Esophagus squamous epithelium (tissue), 5 donors: ENCODE measurements around the gene SYT12. TPM values are rescaled to one million over a fixed set of nuclear protein-coding genes. Genes with fewer than 3 reads are reported as not detected.

Source experiments
- DNase-seq: peaks from one replicate; lab custom pipeline; 2025; lab: John Stamatoyannopoulos, UW
- H3K27ac ChIP-seq, 4 donors: fragments of 200-600 bp; sonication (generic); one replicate each; pipeline ENCODE4 v1.5.1; 2016 to 2019; ENCODE audit warnings: mild to moderate bottlenecking in 1 of 4
- H3K27me3 ChIP-seq, 4 donors: fragments of 200-600 bp; sonication (generic); 1 replicate in 3 of 4; 2 replicates in 1 of 4; pipeline versions ENCODE4 v1.5.1 to v1.6.0; 2017 to 2021; ENCODE audit warnings: antibody characterized with exemption in 1 of 4
- H3K36me3 ChIP-seq, 3 donors: fragments of 200-600 bp; sonication (generic); one replicate each; pipeline ENCODE4 v1.5.1; 2016 to 2019
- H3K4me1 ChIP-seq, 3 donors: fragments of 200-600 bp; sonication (generic); one replicate each; pipeline ENCODE4 v1.5.1; 2017 to 2019
- H3K4me3 ChIP-seq, 4 donors: fragments of 200-600 bp; sonication (generic); 1 replicate in 3 of 4; 2 replicates in 1 of 4; pipeline ENCODE4 v1.5.1; 2016 to 2019; ENCODE audit warnings: mild to moderate bottlenecking in 2 of 4, moderate library complexity in 1 of 4
- H3K9me3 ChIP-seq, 3 donors: fragments of 200-600 bp; sonication (generic); one replicate each; pipeline ENCODE4 v1.5.1; 2016 to 2019
- CTCF ChIP-seq, 6 experiments: fragments of 450-650 bp in 4 of 6; fragments of 200-600 bp in 2 of 6; sonication (generic) in 2 of 6; IDR thresholded peaks; one replicate each; pipeline ENCODE4 v1.5.1; 2016 to 2019; ENCODE audit warnings: antibody characterized with exemption in 6 of 6, mild to moderate bottlenecking in 4 of 6, moderate library complexity in 4 of 6
- POLR2A ChIP-seq, 4 donors: fragments of 450-650 bp; IDR thresholded peaks; one replicate each; pipeline ENCODE4 v1.6.1; 2017; ENCODE audit warnings: antibody characterized with exemption in 4 of 4, mild to moderate bottlenecking in 4 of 4, moderate library complexity in 3 of 4
- WGBS, 2 donors: methylation state at CpG; one replicate each; pipeline ENCODE4 v1.1.5; 2018; 5-methylcytosine and 5-hydroxymethylcytosine counted together
- intact Hi-C: fragments of 100-400 bp; cut with DNase I; formaldehyde crosslinking; loops from one replicate; pipeline ENCODE4 v1.15.0; 2022
- total RNA-seq, 4 donors: library from RNA; depleted of rRNA; stranded (reverse); fragments of >200 nt; gene quantifications; one replicate each; pipeline ENCODE4 v1.1.0, GENCODE V29; 2016
- donor health status: DM: yes; HTN: yes; CAD: no.

SYT12 gene
- total RNA-seq, 4 donors from 2014 or later: 0.76 to 1.7 (median 0.99) TPM

GRCh38 chr11:67082071-67082791 is 59.3 kb downstream of the SYT12 start:
- no peaks in the 10 kb centered on the region for H3K36me3 ChIP-seq
- no peaks in the 10 kb centered on the region for H3K27me3 ChIP-seq
- peak overlapping the region in 3 of 4 donors; percentile 52 to 80 (median 77) for H3K27ac ChIP-seq
- 22 to 31% methylated on average over 18 to 19 of the region's 20 CpGs for WGBS, 2 donors
- peak overlapping the region in 3 of 4 donors; percentile 17 to 45 (median 24) for H3K4me3 ChIP-seq
- DNase-seq: no peak
- peaks cover 26 to 43% (median 31%) of the 10 kb centered on the region in 3 donors for H3K4me1 ChIP-seq
- intact Hi-C loops: loop anchor here (10.0 kb wide), 1 partner anchor 83 kb away; no protein-coding TSS in a partner anchor
- H3K9me3 ChIP-seq: no peaks in the 10 kb centered on the region
- TF ChIP-seq POLR2A (IDR thresholded peaks at IDR 0.05): no peak
- TF ChIP-seq CTCF (IDR thresholded peaks at IDR 0.05): peak in 2 of 6 experiments; percentile 12 to 29

DNA sequence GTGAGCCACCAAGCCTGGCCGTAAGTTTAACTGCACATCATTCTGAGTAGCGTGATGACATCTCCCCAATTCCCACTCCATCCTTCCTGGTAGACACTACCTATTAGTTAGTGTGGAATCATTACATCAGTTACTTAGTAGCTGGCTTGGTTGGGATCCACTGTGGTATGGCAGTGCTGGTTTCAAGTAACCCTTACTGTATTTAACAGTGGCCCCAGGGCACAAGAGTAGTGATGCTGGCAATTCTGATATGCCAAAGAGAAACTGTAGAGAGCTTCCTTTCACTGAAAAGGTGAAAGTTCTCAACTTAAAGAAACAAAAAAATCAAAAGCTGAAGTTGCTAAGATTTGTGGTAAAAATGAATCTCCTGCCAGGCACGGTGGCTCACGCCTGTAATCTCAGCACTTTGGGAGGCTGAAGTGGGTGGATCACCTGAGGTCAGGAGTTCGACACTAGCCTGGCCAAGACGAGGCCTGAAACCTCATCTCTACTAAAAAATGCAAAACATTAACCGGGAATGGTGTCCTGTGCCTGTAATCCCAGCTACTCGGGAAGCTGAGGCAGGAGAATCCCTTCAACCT is 60.9 kb downstream of the SYT12 start:
- TF ChIP-seq POLR2A (IDR thresholded peaks at IDR 0.05): no peak
- TF ChIP-seq CTCF (IDR thresholded peaks at IDR 0.05): no peak
- 86 to 87% methylated on average over 8 of the region's 8 CpGs for WGBS, 2 donors
- Histone ChIP-seq H3K27ac (no peak overlapping the region), H3K36me3 (no peaks in the 10 kb centered on the region), H3K9me3 (no peaks in the 10 kb centered on the region), H3K4me3 (no peak overlapping the region), H3K27me3 (no peaks in the 10 kb centered on the region), H3K4me1 (peaks cover 11 to 27% (median 17%) of the 10 kb centered on the region in 3 donors)
- no peak for DNase-seq
- intact Hi-C loops: loop anchor here (10.0 kb wide), 1 partner anchor 81 kb away; no protein-coding TSS in a partner anchor

DNA sequence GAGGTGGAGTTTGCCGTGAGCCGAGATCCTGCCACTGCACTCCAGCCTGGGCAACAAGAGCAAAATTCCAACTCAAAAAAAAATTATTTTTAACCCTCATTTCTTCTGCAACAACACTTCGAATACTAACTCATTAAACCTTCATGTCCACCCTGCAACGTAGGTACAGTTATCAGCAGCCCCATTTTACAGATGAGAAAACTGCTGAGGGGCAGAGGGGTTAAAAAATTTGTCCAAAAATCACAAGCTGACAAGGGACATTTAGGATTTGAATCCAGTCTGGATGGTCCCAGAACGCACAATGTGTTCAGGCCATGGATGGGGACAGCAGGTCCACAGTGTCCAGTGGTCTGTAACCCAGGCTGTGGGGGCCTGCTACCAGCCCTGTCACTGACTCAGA is 62.7 kb downstream of the SYT12 start:
- H3K4me3 ChIP-seq: no peak overlapping the region
- no peak overlapping the region for H3K27ac ChIP-seq
- peaks cover 11 to 18% (median 11%) of the 10 kb centered on the region in 3 donors for H3K4me1 ChIP-seq
- intact Hi-C loops: loop anchor here (10.0 kb wide), 1 partner anchor 79 kb away; no protein-coding TSS in a partner anchor
- no peak for TF ChIP-seq CTCF (IDR thresholded peaks at IDR 0.05)
- no peak for TF ChIP-seq POLR2A (IDR thresholded peaks at IDR 0.05)
- H3K36me3 ChIP-seq: no peaks in the 10 kb centered on the region
- DNase-seq: no peak
- 91 to 94% methylated on average over 5 of the region's 5 CpGs for WGBS, 2 donors
- no peaks in the 10 kb centered on the region for H3K9me3 ChIP-seq
- H3K27me3 ChIP-seq: no peaks in the 10 kb centered on the region

DNA sequence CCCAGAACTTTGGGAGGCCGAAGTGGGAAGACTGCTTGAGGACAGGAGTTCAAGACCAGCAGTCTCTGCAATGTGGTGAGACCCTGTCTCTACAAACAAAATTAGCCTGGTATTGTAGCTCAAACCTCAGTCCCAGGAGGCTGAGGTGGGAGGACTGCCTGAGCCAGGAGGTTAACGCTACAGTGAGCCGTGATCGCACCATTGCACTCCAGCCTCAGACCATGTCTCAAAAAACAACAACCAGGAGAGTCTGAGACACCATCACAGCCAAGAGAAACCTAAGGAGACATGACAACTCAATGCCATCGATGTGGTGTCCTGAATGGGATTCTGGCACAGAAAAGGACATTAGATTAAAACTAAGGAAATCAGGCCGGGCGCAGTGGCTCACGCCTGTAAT is 67.8 kb downstream of the SYT12 start:
- Histone ChIP-seq H3K4me3 (no peak overlapping the region), H3K27ac (no peak overlapping the region), H3K4me1 (no peaks in the 10 kb centered on the region), H3K27me3 (peaks cover 0 to 6% (median 0%) of the 10 kb centered on the region in 4 donors), H3K9me3 (no peaks in the 10 kb centered on the region), H3K36me3 (no peaks in the 10 kb centered on the region)
- TF ChIP-seq POLR2A (IDR thresholded peaks at IDR 0.05) (no peak), CTCF (IDR thresholded peaks at IDR 0.05) (no peak)
- WGBS, 2 donors: 86 to 87% methylated on average over 7 to 8 of the region's 8 CpGs
- no peak for DNase-seq
- intact Hi-C loops: no loop called here

DNA sequence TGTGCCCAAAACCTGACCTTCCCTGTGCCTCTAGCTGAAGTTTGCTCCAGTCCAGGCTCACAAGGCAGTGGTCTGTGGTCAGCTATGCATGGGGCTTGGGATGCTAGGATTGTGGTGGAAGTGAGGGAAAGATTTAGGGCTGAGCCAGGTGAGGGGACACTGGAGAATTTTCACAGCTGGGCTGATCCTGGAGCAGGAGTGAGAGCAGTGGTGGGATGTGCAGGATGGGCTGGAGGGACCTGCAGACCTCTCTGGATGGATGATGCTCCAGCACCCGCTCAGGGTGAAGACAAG is 72.2 kb downstream of the SYT12 start:
- H3K4me1 ChIP-seq: peaks cover 0 to 2% (median 0%) of the 10 kb centered on the region in 3 donors
- no peak for TF ChIP-seq CTCF (IDR thresholded peaks at IDR 0.05)
- no peak for TF ChIP-seq POLR2A (IDR thresholded peaks at IDR 0.05)
- 89 to 100% methylated on average over 1 of the region's 1 CpG for WGBS, 2 donors
- H3K4me3 ChIP-seq: no peak overlapping the region
- no peak for DNase-seq
- peaks cover 0 to 6% (median 0%) of the 10 kb centered on the region in 4 donors for H3K27me3 ChIP-seq
- intact Hi-C loops: no loop called here
- H3K36me3 ChIP-seq: no peaks in the 10 kb centered on the region
- no peaks in the 10 kb centered on the region for H3K9me3 ChIP-seq
- no peak overlapping the region for H3K27ac ChIP-seq
